Breast epithelium (tissue), 3 donors: ENCODE data around the gene ZNF22.

ENCODE experiments used
- CTCF ChIP-seq, 3 donors: fragments of 450-650 bp; IDR thresholded peaks; one replicate each; pipeline ENCODE4 v1.5.1; 2016 to 2017; ENCODE audit warnings: antibody characterized with exemption in 3 of 3, mild to moderate bottlenecking in 3 of 3, moderate library complexity in 3 of 3
- POLR2AphosphoS5 ChIP-seq, 3 donors: sonication (generic); formaldehyde crosslinking; IDR thresholded peaks; one replicate each; pipeline ENCODE4 v1.6.1; 2017; ENCODE audit warnings: antibody characterized with exemption in 3 of 3

- TF ChIP-seq CTCF (IDR thresholded peaks at IDR 0.05) (peak in 1 of 3 donors; percentile 1), POLR2AphosphoS5 (IDR thresholded peaks at IDR 0.05) (no peak)
These were observed 27.2 kb upstream of the ZNF22 start for GRCh38 chr10:44973323-44974081.
